Activated T-helper 17 cell treated with anti-CD3 and anti-CD28 coated beads, Interleukin-2, amount 50 U/mL, for 72 hours (primary cell): ENCODE measurements around the gene TNRC6C. TPM values are rescaled to one million over a fixed set of nuclear protein-coding genes. Genes with fewer than 3 reads are reported as not detected.
"Not testable (repeated sequence)": the region's sequence is repeated elsewhere in the genome, so short reads cannot be mapped to it uniquely, and the experiment has no call there.

Experiments
- ATAC-seq: fragments of 150-1000 bp; cut with Tn5 transposase; replicated peaks from 2 replicates; pipeline ENCODE4 v1.10.0; 2021; ENCODE audit warnings: mild to moderate bottlenecking, moderate library complexity
- H3K27ac Mint-ChIP-seq: one replicate; pipeline ENCODE4 v1.8.0; 2022; ENCODE audit warnings: mixed read lengths
- H3K27me3 Mint-ChIP-seq: one replicate; pipeline ENCODE4 v1.8.0; 2022; ENCODE audit warnings: mixed read lengths
- H3K36me3 Mint-ChIP-seq: one replicate; pipeline ENCODE4 v1.8.0; 2022; ENCODE audit warnings: low read depth, mild to moderate bottlenecking, mixed read lengths
- H3K4me1 Mint-ChIP-seq: one replicate; pipeline ENCODE4 v1.8.0; 2022; ENCODE audit warnings: mixed read lengths
- H3K4me3 Mint-ChIP-seq: one replicate; pipeline ENCODE4 v1.8.0; 2022; ENCODE audit warnings: mild to moderate bottlenecking, mixed read lengths
- H3K9me3 Mint-ChIP-seq: one replicate; pipeline ENCODE4 v1.8.0; 2022; ENCODE audit warnings: mixed read lengths
- total RNA-seq, 2 donors: library from RNA; stranded (reverse); gene quantifications; one replicate each; pipeline ENCODE4 v1.2.3, GENCODE V29; 2022

TNRC6C gene
- total RNA-seq, 2 donors from 2014 or later = 15.6 to 19.1 TPM

DNA sequence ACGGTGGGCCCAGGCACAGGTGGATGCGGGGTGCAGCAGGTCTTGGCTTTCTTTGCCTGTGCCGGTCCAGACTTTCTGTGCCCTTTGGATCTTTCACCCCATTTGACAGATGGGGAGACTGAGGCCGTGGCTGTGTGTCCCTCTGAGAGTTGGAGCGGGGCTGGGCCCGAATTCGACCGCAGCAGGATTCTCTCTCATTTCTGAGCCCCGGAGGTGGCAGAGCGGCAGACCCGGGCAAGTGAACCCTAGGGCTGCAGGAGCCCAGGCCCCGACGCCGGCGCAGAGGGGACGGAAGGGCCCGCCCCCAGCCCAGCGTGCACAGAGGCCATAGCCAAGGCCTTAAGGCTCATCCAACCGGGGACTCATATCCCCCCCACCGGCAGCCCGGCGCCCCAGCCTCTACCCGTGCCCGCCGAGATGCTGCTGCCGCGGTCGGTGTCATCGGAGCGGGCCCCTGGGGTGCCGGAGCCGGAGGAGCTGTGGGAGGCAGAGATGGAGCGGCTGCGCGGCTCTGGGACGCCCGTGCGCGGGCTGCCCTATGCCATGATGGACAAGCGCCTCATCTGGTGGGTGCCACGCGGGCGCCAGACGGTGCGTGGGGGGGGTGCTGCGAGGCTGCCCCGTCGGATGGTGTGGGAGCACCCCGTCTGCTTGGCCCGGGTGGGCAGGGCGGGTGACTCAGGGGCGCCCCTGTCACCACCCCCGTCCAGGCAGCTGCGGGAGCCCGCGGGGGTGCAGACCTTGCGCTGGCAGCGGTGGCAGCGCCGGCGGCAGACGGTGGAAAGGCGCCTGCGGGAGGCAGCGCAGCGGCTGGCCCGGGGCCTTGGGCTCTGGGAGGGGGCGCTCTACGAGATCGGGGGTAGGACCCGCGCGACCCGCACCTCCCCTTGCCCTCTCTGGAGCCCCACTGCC, 172.9 kb downstream of the TNRC6C start:
- H3K4me3 Mint-ChIP-seq = peak overlapping the region; percentile 99
- peaks cover 29% of the 10 kb centered on the region for H3K4me1 Mint-ChIP-seq
- peaks cover 81% of the 10 kb centered on the region for H3K36me3 Mint-ChIP-seq
- H3K27me3 Mint-ChIP-seq = no peaks in the 10 kb centered on the region
- peak; percentile 7 for ATAC-seq
- no peaks in the 10 kb centered on the region for H3K9me3 Mint-ChIP-seq
- peak overlapping the region; percentile 74 for H3K27ac Mint-ChIP-seq

DNA sequence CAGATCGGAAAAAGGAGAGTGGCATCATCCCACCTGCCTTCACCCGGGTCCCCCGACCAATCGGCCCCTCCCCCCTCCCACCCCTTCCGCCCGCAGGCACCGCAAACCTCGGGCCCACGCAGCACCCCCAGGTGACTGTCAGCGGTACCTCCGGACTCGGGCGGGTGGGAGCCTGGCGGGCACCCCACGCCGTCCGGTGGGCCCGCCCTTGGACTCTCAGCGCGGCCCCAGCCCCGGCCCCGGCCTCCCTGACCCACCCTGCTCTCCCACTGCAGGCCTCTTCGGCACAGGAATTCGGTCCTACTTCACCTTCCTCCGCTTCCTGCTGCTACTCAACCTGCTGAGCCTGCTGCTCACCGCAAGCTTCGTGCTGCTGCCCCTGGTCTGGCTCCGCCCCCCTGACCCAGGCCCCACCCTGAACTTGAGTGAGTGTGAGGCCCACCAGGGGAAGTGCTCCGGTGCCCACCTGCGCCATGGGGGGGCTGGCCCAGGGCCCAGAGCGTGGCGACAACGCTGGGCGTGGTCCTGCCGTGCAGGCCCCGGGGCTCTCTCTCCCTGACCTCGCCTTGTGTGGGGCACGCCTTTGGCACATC, 173.7 kb downstream of the TNRC6C start:
- Mint-ChIP-seq H3K36me3 (peaks cover 81% of the 10 kb centered on the region), H3K4me3 (peak overlapping the region; percentile 99), H3K27me3 (no peaks in the 10 kb centered on the region), H3K27ac (peak overlapping the region; percentile 62), H3K4me1 (peaks cover 29% of the 10 kb centered on the region), H3K9me3 (no peaks in the 10 kb centered on the region)
- ATAC-seq = peak; percentile 6

DNA sequence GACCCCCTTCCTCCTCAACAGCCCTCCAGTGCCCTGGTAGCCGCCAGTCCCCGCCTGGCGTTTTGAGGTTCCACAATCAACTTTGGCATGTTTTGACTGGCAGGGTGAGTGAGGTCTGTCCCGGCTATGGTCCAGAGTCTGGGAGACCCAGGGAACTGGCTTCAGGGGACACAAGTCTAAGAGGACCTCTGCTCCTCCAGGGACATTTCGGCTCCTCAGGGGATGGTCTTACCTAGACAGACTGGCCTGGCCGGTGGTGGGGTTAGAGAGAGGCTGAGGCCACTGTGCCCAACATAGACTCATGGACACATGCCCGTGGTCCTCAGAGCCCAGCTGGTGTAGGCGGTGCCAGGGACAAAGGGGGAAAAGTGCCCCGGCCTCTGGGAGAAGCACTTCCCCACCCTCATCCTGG, 174.3 kb downstream of the TNRC6C start:
- Mint-ChIP-seq H3K36me3 (peaks cover 80% of the 10 kb centered on the region), H3K27ac (peak overlapping the region; percentile 62), H3K4me3 (peak overlapping the region; percentile 99), H3K4me1 (peaks cover 29% of the 10 kb centered on the region), H3K27me3 (no peaks in the 10 kb centered on the region), H3K9me3 (no peaks in the 10 kb centered on the region)
- no peak for ATAC-seq

DNA sequence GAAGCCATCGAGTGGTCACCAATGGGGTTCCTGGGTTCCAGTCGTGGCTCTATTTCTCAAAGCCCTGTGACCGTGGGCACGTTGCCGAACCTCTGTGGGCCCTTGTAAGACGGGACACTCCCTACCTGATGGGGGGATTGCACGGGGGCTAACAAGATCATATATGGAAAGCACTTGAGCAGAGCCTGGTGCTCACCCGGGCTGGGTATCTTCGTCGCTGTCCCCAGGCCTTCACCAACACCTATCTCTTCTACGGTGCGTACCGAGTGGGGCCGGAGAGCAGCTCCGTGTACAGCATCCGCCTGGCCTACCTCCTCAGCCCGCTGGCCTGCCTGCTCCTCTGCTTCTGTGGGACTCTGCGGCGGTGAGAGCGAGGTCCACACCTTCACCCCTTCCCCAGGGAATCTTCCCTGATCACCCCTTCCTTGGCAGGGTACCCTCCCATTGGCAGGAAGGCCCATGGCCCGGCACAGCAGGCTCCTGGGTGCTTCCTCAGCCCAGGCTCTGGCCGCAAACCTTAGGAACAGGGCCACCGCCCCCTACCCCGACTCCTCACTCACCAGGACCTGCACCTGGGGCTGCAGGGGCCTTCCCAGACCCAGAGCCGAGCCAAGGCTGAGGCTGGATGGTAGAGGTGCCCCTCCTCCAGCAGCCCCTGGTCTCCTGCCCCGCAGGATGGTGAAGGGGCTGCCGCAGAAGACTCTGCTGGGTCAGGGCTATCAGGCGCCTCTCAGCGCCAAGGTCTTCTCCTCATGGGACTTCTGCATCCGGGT, 174.9 kb downstream of the TNRC6C start:
- ATAC-seq = no peak
- Mint-ChIP-seq H3K4me1 (peaks cover 30% of the 10 kb centered on the region), H3K27ac (peak overlapping the region; percentile 62), H3K27me3 (no peaks in the 10 kb centered on the region), H3K36me3 (peaks cover 79% of the 10 kb centered on the region), H3K9me3 (no peaks in the 10 kb centered on the region), H3K4me3 (peak overlapping the region; percentile 99)

DNA sequence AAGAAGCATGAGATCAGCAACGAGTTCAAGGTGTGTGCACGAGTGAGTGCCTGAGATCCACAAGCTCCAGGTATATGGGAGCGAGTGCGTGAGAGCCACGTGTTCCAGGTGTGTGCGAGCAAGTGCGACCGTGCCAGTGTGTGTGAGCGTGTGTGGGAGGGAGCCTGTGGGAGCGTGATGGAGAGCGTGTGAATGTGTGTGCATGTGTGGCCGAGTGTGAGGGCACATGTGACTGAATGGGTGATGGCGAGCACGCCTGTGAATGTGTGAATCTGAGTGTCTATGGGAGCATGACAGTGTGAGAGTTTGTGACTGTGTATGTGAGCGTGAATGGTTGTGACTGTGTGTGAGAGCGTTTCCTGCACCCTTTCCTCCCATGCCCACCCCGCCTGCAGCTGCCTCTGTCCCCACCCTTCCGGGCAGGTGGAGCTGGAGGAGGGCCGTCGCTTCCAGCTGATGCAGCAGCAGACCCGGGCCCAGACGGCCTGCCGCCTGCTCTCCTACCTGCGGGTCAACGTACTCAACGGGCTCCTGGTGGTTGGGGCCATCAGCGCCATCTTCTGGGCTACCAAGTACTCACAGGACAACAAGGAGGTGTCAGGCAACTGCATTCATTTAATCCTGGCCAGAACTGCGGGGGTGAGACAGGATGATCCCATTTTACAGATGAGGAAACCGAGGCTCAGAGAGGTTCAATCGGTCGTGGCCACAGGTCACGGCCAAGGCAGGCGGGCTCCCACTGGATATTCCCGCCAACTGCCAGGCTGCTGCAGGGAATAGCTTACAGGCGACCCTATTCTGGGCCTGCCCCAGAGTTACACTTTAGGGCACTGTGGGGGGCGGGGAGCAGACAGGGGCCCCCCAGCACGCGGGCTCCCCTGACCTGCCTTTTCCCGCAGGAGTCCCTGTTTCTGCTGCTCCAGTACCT, 175.7 kb downstream of the TNRC6C start:
- peak; percentile 18 for ATAC-seq
- H3K36me3 Mint-ChIP-seq = peaks cover 80% of the 10 kb centered on the region
- H3K4me3 Mint-ChIP-seq = peak overlapping the region; percentile 99
- peaks cover 29% of the 10 kb centered on the region for H3K4me1 Mint-ChIP-seq
- no peaks in the 10 kb centered on the region for H3K9me3 Mint-ChIP-seq
- peak overlapping the region; percentile 62 for H3K27ac Mint-ChIP-seq
- H3K27me3 Mint-ChIP-seq = no peaks in the 10 kb centered on the region

DNA sequence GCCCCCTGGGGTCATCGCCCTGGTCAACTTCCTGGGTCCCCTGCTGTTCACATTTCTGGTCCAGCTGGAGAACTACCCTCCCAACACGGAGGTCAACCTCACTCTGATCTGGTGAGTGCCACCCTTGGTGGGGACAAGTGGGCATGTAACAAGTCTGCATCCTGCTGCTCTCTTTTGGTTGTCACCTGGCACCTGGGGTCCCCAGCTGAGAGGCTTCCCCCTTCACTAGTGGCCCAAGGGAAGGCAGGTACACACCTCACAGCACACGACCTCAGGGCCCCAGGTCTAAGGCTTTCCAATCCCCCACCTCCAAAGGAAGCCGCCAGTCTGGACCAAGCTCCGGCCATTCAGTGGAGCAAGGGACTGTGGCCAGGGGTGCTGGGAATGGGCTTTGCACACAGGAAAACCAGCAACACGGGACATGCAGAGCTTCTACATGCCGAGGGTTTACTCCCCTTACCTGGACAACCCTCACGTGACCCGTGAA, 176.4 kb downstream of the TNRC6C start:
- no peak for ATAC-seq
- Mint-ChIP-seq H3K4me3 (peak overlapping the region; percentile 99), H3K36me3 (peaks cover 83% of the 10 kb centered on the region), H3K27ac (no peak overlapping the region), H3K4me1 (peaks cover 29% of the 10 kb centered on the region), H3K27me3 (no peaks in the 10 kb centered on the region), H3K9me3 (no peaks in the 10 kb centered on the region)

DNA sequence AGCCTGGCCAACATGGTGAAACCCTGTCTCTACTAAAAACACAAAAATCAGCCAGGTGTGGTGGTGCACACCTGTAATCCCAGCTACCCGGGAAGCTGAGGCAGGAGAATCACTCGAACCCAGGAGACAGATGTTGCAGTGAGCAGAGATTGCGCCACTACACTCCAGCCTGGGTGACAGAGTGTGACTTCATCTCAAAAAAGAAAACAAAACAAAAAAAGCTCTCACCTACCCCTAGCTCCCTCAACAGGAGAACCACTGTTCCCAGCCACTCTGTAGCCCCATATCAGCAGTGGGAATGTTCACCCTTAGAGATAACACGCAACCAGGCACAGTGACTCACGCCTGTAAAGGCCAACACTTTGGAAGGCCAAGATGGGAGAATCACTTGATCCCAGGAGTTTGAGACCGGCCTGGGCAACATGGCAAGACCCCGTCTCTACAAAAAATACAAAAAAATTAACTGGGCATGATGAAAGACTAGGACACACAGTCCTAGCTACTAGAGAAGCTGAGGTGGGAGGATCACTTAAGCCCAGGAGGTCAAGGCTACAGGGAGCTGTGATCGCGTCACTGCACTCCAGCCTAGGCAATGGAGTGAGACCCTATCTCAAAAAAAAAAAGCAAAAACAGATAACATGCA, 177.5 kb downstream of the TNRC6C start:
- Mint-ChIP-seq H3K27ac (no peak overlapping the region), H3K4me1 (peaks cover 34% of the 10 kb centered on the region), H3K27me3 (no peaks in the 10 kb centered on the region), H3K4me3 (peak overlapping the region; percentile 37), H3K36me3 (peaks cover 82% of the 10 kb centered on the region), H3K9me3 (no peaks in the 10 kb centered on the region)
- ATAC-seq = no peak

DNA sequence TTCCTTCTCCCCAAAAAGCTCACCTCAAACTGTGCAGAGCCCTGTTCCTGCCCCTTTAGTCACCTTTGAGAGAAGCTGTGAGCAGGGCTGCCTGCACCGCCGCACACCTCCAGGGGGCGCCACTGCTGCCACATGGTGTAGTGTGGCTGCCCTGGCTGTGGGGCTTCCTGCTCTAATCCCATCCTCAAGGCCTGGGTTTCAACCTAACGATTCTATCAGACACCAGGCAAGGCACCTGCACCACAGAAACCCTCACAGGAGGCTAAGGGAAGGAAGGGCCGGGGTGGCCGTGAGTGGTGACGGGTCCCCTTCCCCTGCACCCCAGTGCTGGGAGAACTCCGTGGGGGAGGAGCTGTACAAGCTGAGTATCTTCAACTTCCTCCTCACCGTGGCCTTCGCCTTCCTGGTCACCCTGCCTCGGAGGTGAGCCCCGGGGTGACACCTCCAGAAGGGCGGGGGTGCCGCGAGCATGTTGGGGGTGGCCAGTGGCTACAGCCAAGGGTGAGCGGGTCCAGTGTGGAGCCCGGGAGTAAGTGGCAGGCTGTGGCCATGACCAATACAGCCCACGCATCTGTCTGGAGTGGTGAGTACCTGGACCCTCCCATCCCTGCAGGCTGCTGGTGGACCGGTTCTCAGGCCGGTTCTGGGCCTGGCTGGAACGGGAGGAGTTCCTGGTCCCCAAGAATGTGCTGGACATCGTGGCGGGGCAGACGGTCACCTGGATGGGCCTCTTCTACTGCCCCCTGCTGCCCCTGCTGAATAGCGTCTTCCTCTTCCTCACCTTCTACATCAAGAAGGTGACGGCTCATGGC, 179.1 kb downstream of the TNRC6C start:
- Mint-ChIP-seq H3K4me1 (peaks cover 34% of the 10 kb centered on the region), H3K4me3 (peak overlapping the region; percentile 46), H3K36me3 (peaks cover 87% of the 10 kb centered on the region), H3K27ac (peak overlapping the region; percentile 56), H3K27me3 (no peaks in the 10 kb centered on the region), H3K9me3 (no peaks in the 10 kb centered on the region)
- ATAC-seq = no peak

DNA sequence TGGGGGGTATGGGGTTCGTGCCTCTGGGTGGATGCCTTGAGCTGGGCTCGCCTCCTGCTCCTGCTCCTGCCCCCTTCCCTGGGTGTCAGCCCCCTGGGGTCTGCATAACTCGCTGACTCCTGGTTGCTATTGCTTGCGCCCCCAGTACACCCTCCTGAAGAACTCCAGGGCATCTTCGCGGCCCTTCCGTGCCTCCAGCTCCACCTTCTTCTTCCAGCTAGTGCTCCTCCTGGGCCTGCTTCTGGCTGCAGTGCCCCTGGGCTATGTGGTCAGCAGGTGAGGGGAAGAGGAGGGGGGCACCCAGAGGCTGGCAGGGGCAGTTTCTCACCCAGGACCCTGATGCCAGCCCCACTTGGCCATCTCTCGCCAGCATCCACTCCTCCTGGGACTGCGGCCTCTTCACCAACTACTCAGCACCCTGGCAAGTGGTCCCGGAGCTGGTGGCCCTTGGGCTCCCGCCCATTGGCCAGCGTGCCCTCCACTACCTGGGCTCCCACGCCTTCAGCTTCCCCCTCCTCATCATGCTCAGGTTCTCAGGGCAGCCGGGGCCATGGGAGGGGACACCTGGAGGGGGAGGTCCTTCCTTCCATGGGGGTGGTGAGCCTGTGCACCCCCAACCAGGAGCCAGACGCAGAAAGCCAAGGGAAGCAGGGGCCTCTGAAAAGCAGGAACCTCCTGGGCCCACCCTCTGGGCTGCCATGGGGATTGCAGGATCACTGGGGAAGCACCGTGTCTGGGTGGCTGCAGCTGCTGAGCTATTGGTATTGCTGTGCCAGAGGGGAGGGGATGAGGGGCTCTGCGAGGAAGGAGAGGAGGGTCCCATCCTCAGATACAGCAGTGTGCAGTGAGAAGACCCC, 179.9 kb downstream of the TNRC6C start:
- Mint-ChIP-seq H3K4me3 (peak overlapping the region; percentile 63), H3K27me3 (no peaks in the 10 kb centered on the region), H3K9me3 (no peaks in the 10 kb centered on the region), H3K4me1 (peaks cover 34% of the 10 kb centered on the region), H3K27ac (no peak overlapping the region), H3K36me3 (peaks cover 81% of the 10 kb centered on the region)
- no peak for ATAC-seq

DNA sequence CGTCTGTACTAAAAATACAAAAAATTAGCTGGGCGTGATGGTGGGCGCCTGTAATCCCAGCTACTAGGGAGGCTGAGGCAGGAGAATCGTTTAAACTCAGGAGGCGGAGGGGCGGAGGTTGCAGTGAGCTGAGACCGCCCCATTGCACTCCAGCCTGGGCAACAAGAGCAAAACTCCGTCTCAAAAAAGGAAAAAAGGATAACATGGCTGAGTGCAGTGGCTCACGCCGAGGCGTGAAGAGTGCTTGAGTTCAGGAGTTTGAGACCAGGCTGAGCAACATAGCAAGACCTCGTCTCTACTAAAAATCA, 181.3 kb downstream of the TNRC6C start:
- H3K9me3 Mint-ChIP-seq, H3K27me3 Mint-ChIP-seq, ATAC-seq: not testable (repeated sequence)
- peak overlapping the region; percentile 73 for H3K27ac Mint-ChIP-seq
- H3K4me3 Mint-ChIP-seq = peak overlapping the region; percentile 63
- H3K36me3 Mint-ChIP-seq = peaks cover 67% of the 10 kb centered on the region
- H3K4me1 Mint-ChIP-seq = peaks cover 21% of the 10 kb centered on the region

DNA sequence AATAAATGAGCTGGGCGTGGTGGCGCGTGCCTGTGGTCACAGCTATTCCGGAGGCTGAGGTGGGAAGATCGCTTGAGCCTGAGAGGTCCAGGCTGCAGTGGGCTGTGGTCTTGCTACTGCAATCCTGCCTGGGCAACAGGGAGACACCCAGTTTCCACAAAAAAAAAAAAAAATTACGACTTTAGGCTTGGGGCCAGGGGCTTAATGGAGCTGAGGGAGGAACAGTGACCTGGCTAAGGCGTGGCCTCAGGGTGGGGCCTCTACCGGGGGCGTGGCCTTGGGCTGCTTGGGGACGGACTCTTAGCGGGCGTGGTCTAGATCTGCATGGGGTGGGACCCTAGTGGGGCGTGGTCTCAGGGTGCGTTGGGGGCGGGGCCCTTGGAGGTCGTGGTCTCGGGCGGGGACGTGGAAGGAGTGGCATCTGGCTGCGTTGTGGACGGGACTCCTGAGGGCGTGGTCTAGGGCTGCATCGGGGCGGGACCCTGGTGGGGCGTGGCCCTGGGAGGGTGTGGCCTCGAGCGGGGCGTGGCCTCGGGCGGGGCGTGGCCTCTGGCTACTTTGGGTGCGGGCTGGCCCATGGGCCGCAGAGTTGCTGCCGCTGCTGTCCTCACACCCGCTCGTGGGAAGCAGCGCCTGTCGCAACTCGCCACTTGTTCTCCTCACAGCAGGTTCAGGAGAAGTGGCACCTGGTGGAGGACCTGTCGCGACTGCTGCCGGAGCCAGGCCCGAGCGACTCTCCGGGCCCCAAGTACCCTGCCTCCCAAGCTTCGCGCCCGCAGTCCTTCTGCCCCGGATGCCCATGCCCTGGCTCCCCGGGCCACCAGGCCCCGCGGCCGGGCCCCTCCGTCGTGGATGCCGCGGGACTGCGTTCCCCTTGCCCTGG, 181.9 kb downstream of the TNRC6C start:
- H3K36me3 Mint-ChIP-seq = peaks cover 61% of the 10 kb centered on the region

More for the DNA sequence above, 181.9 kb downstream of the TNRC6C start:
- peak; percentile 90 for ATAC-seq
- H3K27ac Mint-ChIP-seq = peak overlapping the region; percentile 73
- no peaks in the 10 kb centered on the region for H3K9me3 Mint-ChIP-seq
- peaks cover 21% of the 10 kb centered on the region for H3K4me1 Mint-ChIP-seq
- H3K27me3 Mint-ChIP-seq = no peaks in the 10 kb centered on the region
- peak overlapping the region; percentile 63 for H3K4me3 Mint-ChIP-seq
